Measurements from ENCODE around the gene RTCA.

DNA sequence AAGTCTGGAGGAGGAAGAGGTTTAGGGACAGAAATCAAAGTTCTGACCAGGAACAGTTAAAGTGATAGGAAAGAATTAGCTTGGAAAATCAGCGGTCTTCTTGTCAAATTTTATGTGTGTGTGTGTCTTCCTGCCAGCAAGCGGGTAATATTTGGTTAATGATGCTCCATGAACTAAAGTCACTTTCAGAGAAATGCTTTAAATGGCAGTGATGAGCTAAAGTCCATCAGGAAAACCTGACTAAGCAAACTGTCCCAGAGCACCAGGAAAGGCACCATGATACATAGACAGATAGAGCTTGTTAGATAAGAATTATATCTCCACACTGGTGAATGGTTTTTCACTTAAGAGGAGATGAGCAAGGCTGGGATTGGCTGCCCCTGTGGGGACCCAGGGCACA, 76.3 kb downstream of the RTCA start:
- TF ChIP-seq CTCF (IDR thresholded peaks at IDR 0.05) (no peak), POLR2A (IDR thresholded peaks at IDR 0.05) (no peak)
